NB4 (cell line): Measurements from ENCODE around the gene PSME4.

ENCODE experiments used
- DNase-seq: peaks from one replicate; pipeline ENCODE4 v3.0.0; 2010; ENCODE audit warnings: low read depth
- H3K4me3 ChIP-seq: one replicate; pipeline ENCODE4 v1.5.1; 2011; ENCODE audit warnings: mild to moderate bottlenecking, low read depth, low read length, moderate library complexity
- MYC ChIP-seq: IDR thresholded peaks from 2 replicates; pipeline ENCODE4 v1.6.1; 2011; ENCODE audit warnings: low read depth, low read length
- POLR2A ChIP-seq: IDR thresholded peaks from 2 replicates; pipeline ENCODE4 v1.6.1; 2011; ENCODE audit warnings: mild to moderate bottlenecking; ENCODE audit not compliant: insufficient read length; ENCODE audit errors: extremely low read depth
- TF ChIP-seq, protein P1 (sequence below): IDR thresholded peaks from 2 replicates; pipeline ENCODE4 v1.6.1; 2011; ENCODE audit warnings: low read depth, low read length
- TF ChIP-seq, protein P2 (sequence below): IDR thresholded peaks from one replicate; pipeline ENCODE4 v1.5.1; 2012; ENCODE audit warnings: low read depth, low read length

PSME4 gene

DNA sequence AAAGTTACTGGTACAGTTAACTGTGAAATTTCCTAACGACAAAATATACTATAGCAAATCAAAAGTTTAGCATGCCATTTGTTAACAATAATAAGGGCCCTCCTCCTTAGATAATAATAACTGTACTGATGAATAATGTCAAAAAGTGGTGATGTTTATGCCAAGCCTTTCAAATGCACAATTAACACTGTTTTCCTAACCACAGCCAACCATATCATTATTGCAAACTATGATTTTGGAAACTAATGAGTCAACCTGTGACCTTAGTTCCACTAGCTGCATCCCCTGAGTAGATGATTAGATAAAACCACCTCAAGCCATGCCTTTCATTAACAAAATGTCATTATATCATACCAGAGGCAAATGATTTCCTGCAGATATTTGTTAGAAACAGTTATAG lies 85.9 kb downstream of the PSME4 start:
- DNase-seq = no peak
- no peak overlapping the region for H3K4me3 ChIP-seq
- TF ChIP-seq MYC (no peak), POLR2A (no peak)
- TF ChIP-seq, protein P1, sequence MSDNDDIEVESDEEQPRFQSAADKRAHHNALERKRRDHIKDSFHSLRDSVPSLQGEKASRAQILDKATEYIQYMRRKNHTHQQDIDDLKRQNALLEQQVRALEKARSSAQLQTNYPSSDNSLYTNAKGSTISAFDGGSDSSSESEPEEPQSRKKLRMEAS = no peak
- TF ChIP-seq, protein P2, sequence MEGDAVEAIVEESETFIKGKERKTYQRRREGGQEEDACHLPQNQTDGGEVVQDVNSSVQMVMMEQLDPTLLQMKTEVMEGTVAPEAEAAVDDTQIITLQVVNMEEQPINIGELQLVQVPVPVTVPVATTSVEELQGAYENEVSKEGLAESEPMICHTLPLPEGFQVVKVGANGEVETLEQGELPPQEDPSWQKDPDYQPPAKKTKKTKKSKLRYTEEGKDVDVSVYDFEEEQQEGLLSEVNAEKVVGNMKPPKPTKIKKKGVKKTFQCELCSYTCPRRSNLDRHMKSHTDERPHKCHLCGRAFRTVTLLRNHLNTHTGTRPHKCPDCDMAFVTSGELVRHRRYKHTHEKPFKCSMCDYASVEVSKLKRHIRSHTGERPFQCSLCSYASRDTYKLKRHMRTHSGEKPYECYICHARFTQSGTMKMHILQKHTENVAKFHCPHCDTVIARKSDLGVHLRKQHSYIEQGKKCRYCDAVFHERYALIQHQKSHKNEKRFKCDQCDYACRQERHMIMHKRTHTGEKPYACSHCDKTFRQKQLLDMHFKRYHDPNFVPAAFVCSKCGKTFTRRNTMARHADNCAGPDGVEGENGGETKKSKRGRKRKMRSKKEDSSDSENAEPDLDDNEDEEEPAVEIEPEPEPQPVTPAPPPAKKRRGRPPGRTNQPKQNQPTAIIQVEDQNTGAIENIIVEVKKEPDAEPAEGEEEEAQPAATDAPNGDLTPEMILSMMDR = no peak

DNA sequence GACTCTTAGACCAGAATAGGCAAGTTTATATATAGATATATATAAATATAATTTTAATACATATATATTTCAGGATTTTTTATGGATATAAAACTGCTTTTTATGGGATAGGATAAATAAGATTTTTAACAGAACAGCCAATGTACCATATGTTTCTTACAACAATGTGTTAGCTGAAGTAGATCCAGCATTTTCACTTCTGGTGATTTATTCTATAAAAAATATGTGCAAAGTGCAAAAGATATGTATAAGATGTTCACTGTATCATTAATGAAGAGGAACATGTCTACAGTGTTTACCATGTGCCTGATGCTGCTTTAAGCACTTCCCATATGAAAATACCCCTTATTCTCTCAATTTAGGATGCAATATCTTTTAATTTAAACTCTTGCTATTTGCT lies 88.8 kb downstream of the PSME4 start:
- H3K4me3 ChIP-seq = no peak overlapping the region
- no peak for DNase-seq
- no peak for TF ChIP-seq MYC
- TF ChIP-seq, protein P2 = no peak
- TF ChIP-seq POLR2A = no peak
- TF ChIP-seq, protein P1 = no peak

DNA sequence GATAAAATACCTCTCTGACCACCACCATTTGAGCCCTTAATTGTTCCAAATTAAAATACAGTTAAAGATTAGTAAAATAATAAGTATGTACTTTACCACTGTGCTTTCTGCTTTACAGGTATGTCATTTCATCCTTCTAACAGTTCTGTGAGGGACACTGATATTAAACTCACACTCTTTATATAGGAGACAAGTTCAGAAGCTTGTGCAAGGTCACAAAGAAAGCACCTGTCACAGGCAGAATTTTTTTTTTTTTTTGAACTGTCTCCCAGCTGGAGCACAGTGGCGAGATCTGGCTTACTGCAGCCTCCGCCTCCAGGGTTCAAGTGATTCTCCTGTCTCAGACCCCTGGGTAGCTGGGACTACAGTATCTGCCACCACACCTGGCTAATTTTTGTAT lies 89.4 kb downstream of the PSME4 start:
- TF ChIP-seq, protein P2 = no peak
- TF ChIP-seq, protein P1 = no peak
- TF ChIP-seq POLR2A (no peak), MYC (no peak)
- H3K4me3 ChIP-seq = no peak overlapping the region
- no peak for DNase-seq

DNA sequence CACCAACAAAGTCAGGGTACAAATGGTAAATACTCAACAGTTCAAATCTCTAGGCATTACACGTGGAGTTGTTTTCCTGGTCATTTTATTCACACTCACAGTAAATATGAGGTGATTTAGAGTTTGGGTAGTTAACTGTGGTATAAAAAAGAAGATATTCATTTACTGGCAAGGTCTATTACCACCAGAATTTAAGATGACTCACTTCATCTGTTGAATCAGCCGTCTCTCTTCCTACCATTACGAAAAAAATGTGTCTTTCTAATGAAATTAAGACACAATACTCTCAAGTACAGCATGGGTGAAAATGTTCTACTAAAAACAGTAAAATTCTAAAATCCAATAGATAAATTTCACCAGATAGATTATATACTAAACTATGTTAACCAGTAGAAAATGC lies 90.0 kb downstream of the PSME4 start:
- no peak overlapping the region for H3K4me3 ChIP-seq
- no peak for TF ChIP-seq POLR2A
- TF ChIP-seq MYC = no peak
- TF ChIP-seq, protein P2 = no peak
- TF ChIP-seq, protein P1 = no peak
- no peak for DNase-seq

DNA sequence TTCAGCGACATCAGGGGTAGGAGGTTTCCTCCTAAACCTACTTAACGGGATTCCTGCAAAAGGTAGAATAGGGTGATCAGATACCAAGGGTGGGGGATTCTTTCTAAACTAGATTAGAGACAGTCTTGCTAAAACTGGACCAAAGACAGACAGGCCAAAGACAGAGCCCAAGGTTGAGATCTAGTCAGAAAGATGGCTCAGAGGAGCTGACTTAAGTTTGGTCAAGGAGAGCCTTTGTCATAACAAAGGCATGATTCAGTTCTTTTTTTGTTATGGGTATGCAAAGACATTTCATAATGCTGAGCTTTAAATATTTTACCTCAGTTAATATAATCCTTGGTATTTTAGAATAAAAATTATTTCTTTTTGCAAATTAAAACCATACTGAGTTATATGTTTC lies 93.2 kb downstream of the PSME4 start:
- TF ChIP-seq MYC = no peak
- no peak for TF ChIP-seq POLR2A
- TF ChIP-seq, protein P2 = no peak
- TF ChIP-seq, protein P1 = no peak
- no peak for DNase-seq
- no peak overlapping the region for H3K4me3 ChIP-seq

DNA sequence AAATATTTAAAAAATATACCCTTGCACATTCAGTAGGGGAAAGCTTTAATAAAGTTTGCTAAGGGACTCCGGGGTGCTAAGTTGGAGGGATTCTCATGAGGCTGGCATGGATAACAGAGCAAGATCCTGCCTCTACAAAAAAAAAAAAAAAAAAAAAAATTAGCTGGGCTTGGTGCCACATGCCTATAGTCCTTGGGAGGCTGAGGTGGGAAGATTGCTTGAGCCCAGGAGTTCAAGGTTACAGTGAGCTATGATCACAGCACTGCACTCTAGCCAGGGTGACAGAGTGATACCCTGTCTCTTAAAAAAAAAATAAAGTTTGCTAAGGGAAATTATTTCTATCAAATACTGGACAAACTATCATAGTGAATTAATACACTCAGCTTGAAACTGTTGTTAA lies 93.7 kb downstream of the PSME4 start:
- TF ChIP-seq, protein P1 = no peak
- TF ChIP-seq MYC = no peak
- TF ChIP-seq, protein P2 = no peak
- TF ChIP-seq POLR2A = no peak
- no peak for DNase-seq
- no peak overlapping the region for H3K4me3 ChIP-seq
